H54 (cell line): ENCODE data around the gene SEMA4G.

Source experiments
- DNase-seq: peaks from one replicate; pipeline ENCODE4 v3.0.0; 2011; ENCODE audit warnings: low spot score, mixed read lengths; ENCODE audit not compliant: insufficient read length
- FAIRE-seq: peaks from 3 replicates; lab custom pipeline; 2011; peaks lifted over from hg19 to GRCh38; lab: Jason Lieb, UNC
- POLR2A ChIP-seq: IDR thresholded peaks from 2 replicates; pipeline ENCODE4 v1.6.1; 2011; ENCODE audit warnings: low read depth, mild to moderate bottlenecking, low read length

Gene SEMA4G, protein sequence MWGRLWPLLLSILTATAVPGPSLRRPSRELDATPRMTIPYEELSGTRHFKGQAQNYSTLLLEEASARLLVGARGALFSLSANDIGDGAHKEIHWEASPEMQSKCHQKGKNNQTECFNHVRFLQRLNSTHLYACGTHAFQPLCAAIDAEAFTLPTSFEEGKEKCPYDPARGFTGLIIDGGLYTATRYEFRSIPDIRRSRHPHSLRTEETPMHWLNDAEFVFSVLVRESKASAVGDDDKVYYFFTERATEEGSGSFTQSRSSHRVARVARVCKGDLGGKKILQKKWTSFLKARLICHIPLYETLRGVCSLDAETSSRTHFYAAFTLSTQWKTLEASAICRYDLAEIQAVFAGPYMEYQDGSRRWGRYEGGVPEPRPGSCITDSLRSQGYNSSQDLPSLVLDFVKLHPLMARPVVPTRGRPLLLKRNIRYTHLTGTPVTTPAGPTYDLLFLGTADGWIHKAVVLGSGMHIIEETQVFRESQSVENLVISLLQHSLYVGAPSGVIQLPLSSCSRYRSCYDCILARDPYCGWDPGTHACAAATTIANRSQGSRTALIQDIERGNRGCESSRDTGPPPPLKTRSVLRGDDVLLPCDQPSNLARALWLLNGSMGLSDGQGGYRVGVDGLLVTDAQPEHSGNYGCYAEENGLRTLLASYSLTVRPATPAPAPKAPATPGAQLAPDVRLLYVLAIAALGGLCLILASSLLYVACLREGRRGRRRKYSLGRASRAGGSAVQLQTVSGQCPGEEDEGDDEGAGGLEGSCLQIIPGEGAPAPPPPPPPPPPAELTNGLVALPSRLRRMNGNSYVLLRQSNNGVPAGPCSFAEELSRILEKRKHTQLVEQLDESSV

DNA sequence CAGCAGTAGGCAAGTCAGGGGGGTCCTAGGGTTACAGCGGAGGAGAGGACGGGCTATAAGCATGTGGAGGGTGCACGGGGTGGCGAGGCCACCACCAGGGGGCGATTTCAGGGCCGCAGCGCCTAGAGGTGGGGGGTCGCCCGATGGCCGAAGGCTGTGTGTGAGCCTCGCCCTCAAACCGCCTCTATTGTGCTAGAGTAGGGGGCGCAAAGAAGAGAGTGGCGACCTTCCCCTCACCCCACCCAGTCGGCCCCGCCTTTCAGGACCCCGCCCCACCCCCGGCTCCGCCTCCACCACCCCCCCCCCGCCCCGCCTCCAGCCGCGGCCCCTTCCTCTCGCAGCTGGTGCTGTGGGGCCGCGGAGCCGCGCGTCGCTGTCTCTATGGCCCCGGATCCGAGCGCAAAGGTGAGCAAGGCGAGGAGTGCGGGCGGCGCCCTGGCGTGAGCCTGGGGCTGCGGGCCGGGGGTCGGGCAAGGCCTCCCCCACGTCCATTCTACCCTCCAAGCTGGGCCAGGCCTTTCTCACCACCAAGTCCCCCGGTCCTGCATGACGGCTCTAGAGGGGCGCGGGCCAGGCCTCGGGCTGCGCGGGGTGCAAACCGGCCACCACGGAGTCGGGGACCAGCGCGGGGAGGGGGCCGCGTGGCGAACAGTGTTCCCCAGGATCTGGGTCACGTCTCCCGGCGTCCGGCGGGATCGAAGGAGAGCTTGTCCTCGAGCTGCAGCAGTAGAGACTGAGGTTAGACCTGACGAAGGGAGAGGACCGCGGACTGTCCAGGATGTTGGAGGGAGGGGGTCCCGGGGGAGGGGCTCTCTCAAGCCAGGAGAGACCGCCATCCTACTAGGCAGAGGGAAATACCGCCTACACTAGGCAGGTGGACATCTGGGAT lies at the start of gene SEMA4G:
Gene SEMA4G (plus strand): TSS at position 318 of the 889 bp plus-strand sequence. CDS start 3,409 bp downstream, outside the sequence.
- FAIRE-seq (no peak), DNase-seq (no peak)
- TF ChIP-seq POLR2A, result no peak

DNA sequence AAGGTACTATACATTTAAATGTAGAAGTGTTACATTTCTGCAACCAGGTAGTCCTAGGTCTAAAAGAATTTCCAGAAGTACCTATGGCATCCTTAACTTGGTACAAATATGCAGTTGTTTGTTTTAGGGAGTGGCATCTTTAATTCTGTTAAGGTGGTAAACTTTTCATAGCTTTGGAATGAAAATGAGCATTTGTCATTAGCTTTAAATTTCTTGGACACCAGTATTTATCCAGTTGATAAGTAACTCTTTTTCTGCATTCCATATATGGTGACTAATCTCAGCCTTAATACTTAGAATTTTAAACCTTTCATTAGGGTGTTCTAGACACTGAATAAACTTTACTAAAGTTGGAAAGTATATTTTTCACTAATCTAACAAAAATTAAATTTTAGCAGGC lies 45.7 kb upstream of the SEMA4G start:
- DNase-seq (no peak), FAIRE-seq (no peak)
- no peak for TF ChIP-seq POLR2A

GRCh38 chr10:100927266-100927665 lies 42.0 kb upstream of the SEMA4G start:
- no peak for TF ChIP-seq POLR2A
- no peak for FAIRE-seq
- DNase-seq, result no peak

- FAIRE-seq (no peak), DNase-seq (no peak)
- TF ChIP-seq POLR2A, result no peak
Measured at GRCh38 chr10:100928039-100928438, 41.3 kb upstream of the SEMA4G start.

DNA sequence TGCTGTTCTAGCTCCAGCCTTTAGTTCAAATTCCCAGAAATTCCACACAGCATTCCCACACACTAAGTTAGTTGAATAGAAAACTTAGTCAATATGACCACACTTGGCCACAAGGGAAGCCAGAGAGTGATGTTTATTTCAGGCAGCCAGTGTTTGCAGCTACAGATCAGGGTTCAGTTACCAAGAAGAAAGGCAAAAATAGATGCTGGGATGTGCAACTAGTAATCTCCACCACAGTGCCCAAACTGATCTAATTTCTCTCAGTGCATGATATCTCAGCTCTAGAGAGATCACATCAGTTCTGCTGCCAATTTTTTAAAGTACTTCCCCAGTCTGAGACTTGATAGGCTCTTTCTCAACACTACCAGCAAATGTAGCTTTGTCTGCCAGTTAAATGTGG lies 38.9 kb upstream of the SEMA4G start:
- no peak for FAIRE-seq
- DNase-seq, result no peak
- TF ChIP-seq POLR2A, result no peak

- peak; percentile 62 for FAIRE-seq
- no peak for DNase-seq
- no peak for TF ChIP-seq POLR2A
Measured at GRCh38 chr10:100934084-100934659, 35.1 kb upstream of the SEMA4G start.

- FAIRE-seq, result no peak
- TF ChIP-seq POLR2A, result no peak
- DNase-seq, result no peak
Measured at GRCh38 chr10:100939763-100940344, 29.4 kb upstream of the SEMA4G start.

- TF ChIP-seq POLR2A, result no peak
- DNase-seq (no peak), FAIRE-seq (no peak)
Measured at GRCh38 chr10:100942229-100942628, 27.1 kb upstream of the SEMA4G start.

DNA sequence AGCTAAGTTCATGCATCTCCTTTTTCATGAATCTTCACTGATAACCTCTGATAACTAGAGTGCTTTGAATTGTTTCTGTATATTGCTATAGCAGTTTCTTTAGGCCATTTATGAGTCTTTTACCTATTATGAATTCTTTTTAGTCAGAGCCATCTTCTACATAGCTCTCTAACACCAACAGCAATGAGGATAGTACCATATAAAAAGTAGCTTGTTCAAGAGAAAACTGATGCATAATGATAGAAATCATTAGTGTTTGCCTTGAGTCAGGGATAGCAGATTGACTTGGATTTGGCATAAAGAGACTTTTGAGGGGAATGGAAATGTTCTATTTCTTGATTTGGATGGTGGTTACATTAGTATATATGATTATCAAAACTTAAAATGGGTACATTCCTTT lies 25.8 kb upstream of the SEMA4G start:
- no peak for TF ChIP-seq POLR2A
- DNase-seq (no peak), FAIRE-seq (no peak)

- no peak for DNase-seq
- no peak for TF ChIP-seq POLR2A
- peak; percentile 23 for FAIRE-seq
Measured at GRCh38 chr10:100945754-100946153, 23.6 kb upstream of the SEMA4G start.

GRCh38 chr10:100948916-100949315 lies 20.4 kb upstream of the SEMA4G start:
- FAIRE-seq (no peak), DNase-seq (no peak)

DNA sequence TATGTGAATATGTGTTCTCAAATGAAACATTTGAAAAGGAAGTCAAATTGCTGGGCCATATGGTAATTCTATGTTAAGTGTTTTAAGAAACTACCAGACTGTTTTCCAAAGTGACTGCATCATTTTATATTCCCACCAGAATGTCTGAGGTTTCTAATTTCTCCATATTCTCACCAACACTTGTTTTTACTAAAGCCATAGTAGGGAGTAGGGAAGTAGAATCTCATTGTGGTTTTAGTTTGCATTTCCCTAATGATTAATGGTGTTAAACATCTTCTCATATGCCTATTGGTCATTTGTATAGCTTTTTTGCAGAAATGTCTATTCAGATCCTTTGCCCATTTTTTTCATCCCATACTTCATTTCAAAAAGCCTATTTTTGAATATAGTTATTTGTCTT lies 9.1 kb upstream of the SEMA4G start:
- TF ChIP-seq POLR2A, result no peak
- DNase-seq, result no peak
- FAIRE-seq, result peak; percentile 20

More at GRCh38 chr10:100948916-100949315, 20.4 kb upstream of the SEMA4G start:
- TF ChIP-seq POLR2A, result no peak
